HL-60 (cell line): Measurements from ENCODE around the gene PPP2CA.

Experiments used
- CTCF ChIP-seq: IDR thresholded peaks from one replicate; pipeline ENCODE4 v1.5.1; 2011; ENCODE audit warnings: low read length, control low read depth, inconsistent platforms; ENCODE audit not compliant: insufficient read depth
- GABPA ChIP-seq: IDR thresholded peaks from 2 replicates; pipeline ENCODE4 v1.6.1; 2012; ENCODE audit warnings: low read depth
- POLR2AphosphoS5 ChIP-seq: IDR thresholded peaks from 2 replicates; pipeline ENCODE4 v1.6.1; 2012; ENCODE audit warnings: low read depth
- REST ChIP-seq: IDR thresholded peaks from 2 replicates; pipeline ENCODE4 v1.6.1; 2012; ENCODE audit warnings: low read depth; ENCODE audit not compliant: insufficient replicate concordance

GRCh38 chr5:134249469-134250379, 23.9 kb upstream of the PPP2CA start:
- TF ChIP-seq CTCF (no peak), POLR2AphosphoS5 (no peak), REST (no peak), GABPA (no peak)
